Measurements from ENCODE around the gene SLFN12L. TPM values are rescaled to one million over a fixed set of nuclear protein-coding genes. Genes with fewer than 3 reads are reported as not detected.

Gene SLFN12L
- total and polyA plus RNA-seq, 9 of the 15 experiments (the other 6 are each of a cell fraction or from before 2014, with no cell fraction given) = 0.04 to 0.31 (median 0.08) TPM; not detected in 3

GRCh38 chr17:35499548-35499947 lies 37.9 kb downstream of the SLFN12L start (continued):
- TF ChIP-seq CHD7 (IDR thresholded peaks at IDR 0.05; ENCODE audit: low read depth, low read length) (no peak), ZEB2 (IDR thresholded peaks at IDR 0.05) (no peak), FOXK2 (conservative IDR thresholded peaks at IDR 0.05 in 1 of 2, IDR thresholded peaks at IDR 0.05 in 1 of 2; ENCODE audit: low read depth in 2 of 2) (no peak), ZFP1 (CRISPR knock-in tag; IDR thresholded peaks at IDR 0.05) (no peak), ZNF134 (CRISPR knock-in tag; conservative IDR thresholded peaks at IDR 0.05) (no peak), ARID4B (CRISPR knock-in tag; IDR thresholded peaks at IDR 0.05) (no peak)

Measured in K562 (cell line).